ENCODE results near the gene KRTAP5-1. TPM values are rescaled to one million over a fixed set of nuclear protein-coding genes. Genes with fewer than 3 reads are reported as not detected.

KRTAP5-1 gene
- total RNA-seq, 2 experiments from 2014 or later = not detected

DNA sequence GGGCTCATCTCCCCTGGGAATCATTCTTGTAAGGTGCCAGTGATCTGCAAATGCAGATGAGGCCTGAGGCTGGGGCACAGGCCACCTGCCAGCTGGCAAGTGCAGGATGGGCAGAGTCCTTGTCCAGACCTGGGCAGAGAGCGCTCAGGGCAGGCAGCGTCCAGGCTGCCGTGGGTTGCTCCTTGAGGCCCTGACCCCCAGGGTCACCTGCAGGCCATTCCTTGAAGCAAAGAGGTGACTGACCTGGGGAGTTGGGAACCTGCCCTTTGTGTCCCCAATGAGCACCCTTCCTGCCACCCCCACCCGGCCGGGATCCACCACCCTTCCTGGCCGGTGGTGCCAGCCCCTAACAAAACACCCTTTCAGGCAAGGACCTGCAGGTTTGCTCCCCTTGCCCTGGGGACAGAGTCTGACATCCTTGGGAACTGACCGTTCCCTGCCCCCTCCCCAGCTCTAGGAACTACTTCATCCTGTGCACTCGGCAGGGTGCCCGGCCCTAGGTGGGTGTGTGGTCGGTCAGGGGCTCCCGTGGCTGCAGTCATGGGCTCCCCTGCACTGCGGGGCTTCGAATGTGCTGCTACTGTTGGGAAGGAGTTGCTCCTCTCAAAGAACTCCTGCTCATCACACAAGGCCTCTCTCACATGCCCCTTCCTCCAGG is 41.3 kb downstream of the KRTAP5-1 start:
- H3K27me3 Mint-ChIP-seq (ENCODE audit: low read depth) = peaks cover 21% of the 10 kb centered on the region
- DNase-seq = no peak
- H3K9me3 Mint-ChIP-seq = no peaks in the 10 kb centered on the region
- H3K4me3 Mint-ChIP-seq = no peak overlapping the region
- no peaks in the 10 kb centered on the region for H3K36me3 Mint-ChIP-seq (ENCODE audit: low read depth)
- CTCF ChIA-PET = interaction anchor here (1.7 kb wide), 1 partner anchor 31 kb away, joined by 6 read pairs; no protein-coding TSS in a partner anchor
- intact Hi-C loops (cut with micrococcal nuclease) = no loop called here
- no peak overlapping the region for H3K27ac Mint-ChIP-seq
- H3K4me1 Mint-ChIP-seq (ENCODE audit: low read depth) = peaks cover 4% of the 10 kb centered on the region

- no peak overlapping the region for H3K27ac Mint-ChIP-seq
- CTCF ChIA-PET = interaction anchor here (1.6 kb wide), 1 partner anchor 32 kb away, joined by 5 read pairs; no protein-coding TSS in a partner anchor
- H3K36me3 Mint-ChIP-seq (ENCODE audit: low read depth) = no peaks in the 10 kb centered on the region
These were observed 42.8 kb downstream of the KRTAP5-1 start for GRCh38 chr11:1542267-1542666.

DNA sequence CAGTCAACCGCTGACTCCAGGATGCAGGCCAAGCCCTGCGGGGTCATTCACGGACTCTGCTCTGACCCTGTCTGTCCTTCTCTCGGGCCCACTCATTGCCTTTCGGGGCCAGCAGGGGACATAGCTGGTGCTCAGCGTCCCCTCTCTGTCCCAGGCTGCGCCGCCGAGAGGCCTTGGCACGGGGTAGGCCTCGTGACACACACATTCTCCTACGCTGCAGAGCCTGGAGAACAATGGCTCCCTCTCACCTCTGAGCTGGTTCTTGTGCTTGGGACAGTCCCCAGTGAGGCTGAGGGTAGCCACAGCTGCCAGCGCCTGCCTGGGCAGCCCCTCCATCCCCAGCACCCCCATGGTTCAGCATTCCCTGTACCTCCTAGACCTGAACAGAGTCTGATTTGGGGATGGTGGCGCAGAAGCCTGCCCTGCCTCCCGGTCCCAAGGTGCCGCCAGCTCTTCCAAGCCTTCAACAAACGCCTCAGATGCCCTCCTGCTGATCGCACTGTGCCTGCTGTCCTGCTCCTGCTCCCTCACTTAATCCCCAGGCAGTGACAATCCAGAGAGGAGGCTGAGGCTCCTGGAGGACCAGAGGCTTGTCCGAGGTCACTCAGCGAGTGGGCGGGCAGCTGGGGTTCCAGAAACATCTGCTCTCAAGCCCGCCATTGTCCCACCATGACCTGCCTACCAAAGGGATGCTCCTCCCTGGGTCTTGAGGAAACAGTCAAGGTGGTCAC is 43.4 kb downstream of the KRTAP5-1 start:
- intact Hi-C loops (cut with micrococcal nuclease) = no loop called here
- Mint-ChIP-seq H3K4me3 (no peak overlapping the region), H3K27ac (no peak overlapping the region), H3K9me3 (no peaks in the 10 kb centered on the region), H3K4me1 (ENCODE audit: low read depth) (peaks cover 3% of the 10 kb centered on the region), H3K36me3 (ENCODE audit: low read depth) (no peaks in the 10 kb centered on the region), H3K27me3 (ENCODE audit: low read depth) (peaks cover 11% of the 10 kb centered on the region)
- CTCF ChIA-PET = interaction anchor here (1.6 kb wide), 1 partner anchor 33 kb away, joined by 5 read pairs; no protein-coding TSS in a partner anchor
- DNase-seq = no peak

More at GRCh38 chr11:1542267-1542666, 42.8 kb downstream of the KRTAP5-1 start:
- H3K4me1 Mint-ChIP-seq (ENCODE audit: low read depth) = no peaks in the 10 kb centered on the region
- intact Hi-C loops (cut with micrococcal nuclease) = no loop called here
- no peaks in the 10 kb centered on the region for H3K9me3 Mint-ChIP-seq
- H3K27me3 Mint-ChIP-seq (ENCODE audit: low read depth) = peaks cover 11% of the 10 kb centered on the region
- H3K4me3 Mint-ChIP-seq = no peak overlapping the region
- DNase-seq = no peak

- Mint-ChIP-seq H3K36me3 (ENCODE audit: low read depth) (no peaks in the 10 kb centered on the region), H3K9me3 (no peaks in the 10 kb centered on the region), H3K4me1 (ENCODE audit: low read depth) (peaks cover 15% of the 10 kb centered on the region), H3K4me3 (no peak overlapping the region), H3K27ac (no peak overlapping the region), H3K27me3 (ENCODE audit: low read depth) (no peaks in the 10 kb centered on the region)
- no peak for DNase-seq
- CTCF ChIA-PET = interaction anchor here (0.7 kb wide), 1 partner anchor 26 kb away, joined by 3 read pairs; no protein-coding TSS in a partner anchor
- intact Hi-C loops (cut with micrococcal nuclease) = no loop called here
These were observed 45.0 kb downstream of the KRTAP5-1 start for GRCh38 chr11:1540074-1540473.

DNA sequence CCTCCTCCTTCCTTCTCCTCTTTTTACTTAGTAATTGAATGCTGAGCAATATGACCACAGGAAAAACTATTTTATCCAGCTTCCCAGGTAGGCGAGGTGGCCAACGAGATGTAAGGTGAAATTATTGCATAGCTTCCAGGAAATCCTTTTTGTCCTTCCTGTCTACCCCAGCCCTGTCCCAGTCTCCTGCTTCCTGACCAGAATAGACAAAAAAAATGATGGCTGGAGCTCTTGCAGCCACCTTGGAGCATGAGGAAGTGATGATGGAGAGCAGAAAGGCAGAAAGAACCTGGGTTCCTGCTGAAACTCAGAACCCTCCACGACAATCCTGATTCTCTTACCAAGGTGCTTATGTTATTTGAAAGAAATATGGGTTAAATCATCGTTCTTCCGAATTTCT is 46.9 kb downstream of the KRTAP5-1 start:
- H3K9me3 Mint-ChIP-seq = no peaks in the 10 kb centered on the region
- DNase-seq = no peak
- no peak overlapping the region for H3K4me3 Mint-ChIP-seq
- CTCF ChIA-PET = interaction anchor here (1.1 to 1.4 kb wide), 2 partner anchors 9 to 35 kb away, joined by 4 read pairs; no protein-coding TSS in a partner anchor
- H3K27me3 Mint-ChIP-seq (ENCODE audit: low read depth) = no peaks in the 10 kb centered on the region
- H3K4me1 Mint-ChIP-seq (ENCODE audit: low read depth) = peaks cover 28% of the 10 kb centered on the region
- no peaks in the 10 kb centered on the region for H3K36me3 Mint-ChIP-seq (ENCODE audit: low read depth)
- intact Hi-C loops (cut with micrococcal nuclease) = loop anchor here (5.0 kb wide), 1 partner anchor 34 kb away; the partner anchor contains the start of gene DUSP8
- no peak overlapping the region for H3K27ac Mint-ChIP-seq

DNA sequence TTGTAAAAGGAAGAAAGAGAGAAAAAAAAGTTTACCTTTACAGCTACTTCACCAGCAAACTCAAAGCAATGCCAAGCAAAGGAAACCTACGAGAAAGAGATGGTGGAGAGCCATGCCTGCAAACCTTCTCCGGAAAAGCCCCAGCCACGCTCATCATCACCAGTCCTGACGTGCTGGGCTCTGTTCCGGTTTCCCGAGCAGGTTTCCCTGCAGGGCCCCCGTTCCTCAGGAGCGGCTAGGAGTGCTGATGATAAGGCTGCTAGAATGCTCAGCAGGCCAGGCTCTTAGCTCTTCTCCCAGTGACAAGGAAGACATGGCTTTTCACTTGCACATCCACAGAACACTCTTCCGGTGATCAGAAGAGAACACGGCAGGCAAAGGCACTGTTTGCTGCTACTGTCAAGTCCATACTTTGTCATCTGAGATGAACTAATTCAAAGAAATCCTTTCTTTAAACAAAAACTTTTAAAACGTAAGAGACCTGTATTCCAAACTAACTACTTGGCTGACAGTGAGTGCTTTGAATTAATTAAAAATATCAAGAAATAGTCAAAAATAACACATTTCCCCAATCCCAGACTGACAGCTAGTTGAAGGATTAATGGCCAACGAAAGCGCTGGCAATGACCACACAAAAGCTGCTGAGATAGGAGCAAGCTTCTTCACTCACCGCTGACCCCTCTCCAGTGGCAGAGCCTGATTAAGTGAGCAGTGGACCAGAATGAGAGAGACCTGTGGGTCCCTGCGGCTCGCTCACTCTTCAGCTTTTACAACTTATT is 48.8 kb downstream of the KRTAP5-1 start:
- intact Hi-C loops (cut with micrococcal nuclease) = loop anchor here (5.0 kb wide), 1 partner anchor 36 kb away; the partner anchor contains the start of gene DUSP8
- H3K27me3 Mint-ChIP-seq (ENCODE audit: low read depth) = no peaks in the 10 kb centered on the region
- H3K4me1 Mint-ChIP-seq (ENCODE audit: low read depth) = peaks cover 34% of the 10 kb centered on the region
- DNase-seq = no peak
- no peaks in the 10 kb centered on the region for H3K36me3 Mint-ChIP-seq (ENCODE audit: low read depth)
- H3K27ac Mint-ChIP-seq = no peak overlapping the region
- H3K9me3 Mint-ChIP-seq = no peaks in the 10 kb centered on the region
- CTCF ChIA-PET = interaction anchor here (0.7 to 1.7 kb wide), 2 partner anchors 39 to 59 kb away, joined by 3 to 7 read pairs; no protein-coding TSS in a partner anchor
- no peak overlapping the region for H3K4me3 Mint-ChIP-seq

- Mint-ChIP-seq H3K4me1 (ENCODE audit: low read depth) (peaks cover 40% of the 10 kb centered on the region), H3K27ac (no peak overlapping the region), H3K27me3 (ENCODE audit: low read depth) (no peaks in the 10 kb centered on the region), H3K4me3 (no peak overlapping the region), H3K9me3 (no peaks in the 10 kb centered on the region), H3K36me3 (ENCODE audit: low read depth) (no peaks in the 10 kb centered on the region)
- CTCF ChIA-PET = interaction anchor here (0.9 kb wide), 1 partner anchor 12 kb away, joined by 5 read pairs; no protein-coding TSS in a partner anchor
- DNase-seq = no peak
- intact Hi-C loops (cut with micrococcal nuclease) = loop anchor here (5.0 kb wide), 1 partner anchor 38 kb away; the partner anchor contains the start of gene DUSP8
These were observed 50.4 kb downstream of the KRTAP5-1 start for GRCh38 chr11:1534682-1535081.

Other genes with a start within 250 kb of the KRTAP5-1 start
- under 1 TPM; 0.17 to 0.44 TPM for gene BRSK2, start 195.3 kb downstream of the KRTAP5-1 start, total RNA-seq
- gene MOB2, start 98.5 kb downstream of the KRTAP5-1 start, total RNA-seq = 10 to 100 TPM; 12.4 to 14.1 TPM
- gene DUSP8, start 13.0 kb downstream of the KRTAP5-1 start, total RNA-seq = 1 to 10 TPM; 2.9 to 3.0 TPM
- not detected for gene KRTAP5-2, start 13.0 kb upstream of the KRTAP5-1 start, total RNA-seq
- not detected for gene KRTAP5-3, start 23.2 kb upstream of the KRTAP5-1 start, total RNA-seq
- gene KRTAP5-4, start 36.9 kb upstream of the KRTAP5-1 start, total RNA-seq = not detected
- not detected for gene KRTAP5-5, start 44.5 kb upstream of the KRTAP5-1 start, total RNA-seq
- not detected for gene KRTAP5-6, start 111.9 kb upstream of the KRTAP5-1 start, total RNA-seq
- gene IFITM10, start 165.3 kb upstream of the KRTAP5-1 start, total RNA-seq = under 1 TPM; 0.22 to 0.31 TPM
- 10 to 100 TPM; 30.1 to 34.5 TPM for gene CTSD, start 178.6 kb upstream of the KRTAP5-1 start, total RNA-seq
- not detected for gene SYT8, start 249.7 kb upstream of the KRTAP5-1 start, total RNA-seq